ENCODE results near the gene ANKS3. TPM values are rescaled to one million over a fixed set of nuclear protein-coding genes. Genes with fewer than 3 reads are reported as not detected.

The ANKS3 gene
- total RNA-seq, 1 donor = 39.4 TPM

GRCh38 chr16:4733211-4733742 lies 794 bp downstream of the ANKS3 start:
- H3K79me2 ChIP-seq (ENCODE audit: insufficient read depth, low read length) = peaks cover 35% of the 10 kb centered on the region
- TF ChIP-seq CTCF (IDR thresholded peaks at IDR 0.05; ENCODE audit: extremely low read depth, low read depth, low read length) = no peak
- H3K27ac ChIP-seq (ENCODE audit: low read depth, low read length) = peak overlapping the region; percentile 24
- peaks cover 27% of the 10 kb centered on the region for H3K36me3 ChIP-seq (ENCODE audit: insufficient read depth, low read length)
- no peak for DNase-seq (ENCODE audit: insufficient read length, low spot score, missing footprints)
- peak overlapping the region; percentile 89 for H2AFZ ChIP-seq (ENCODE audit: low read length)
- peak overlapping the region; percentile 99 for H3K4me3 ChIP-seq (ENCODE audit: insufficient read depth, low read length)
- H3K9me3 ChIP-seq (ENCODE audit: low read depth, low read length) = no peaks in the 10 kb centered on the region
- no peaks in the 10 kb centered on the region for H4K20me1 ChIP-seq (ENCODE audit: insufficient read depth, low read length)
- peak overlapping the region; percentile 94 for H3K4me2 ChIP-seq (ENCODE audit: insufficient read depth, low read length)
- H3K4me1 ChIP-seq (ENCODE audit: insufficient read depth, low read length) = peaks cover 6% of the 10 kb centered on the region
- H3K27me3 ChIP-seq (ENCODE audit: insufficient read depth, low read length) = no peaks in the 10 kb centered on the region

- DNase-seq (ENCODE audit: insufficient read length, low spot score, missing footprints) = peak; percentile 4
- Histone ChIP-seq H3K9me3 (ENCODE audit: low read depth, low read length) (no peaks in the 10 kb centered on the region), H3K4me3 (ENCODE audit: insufficient read depth, low read length) (no peak overlapping the region), H3K27me3 (ENCODE audit: insufficient read depth, low read length) (no peaks in the 10 kb centered on the region), H2AFZ (ENCODE audit: low read length) (no peak overlapping the region), H3K79me2 (ENCODE audit: insufficient read depth, low read length) (peaks cover 35% of the 10 kb centered on the region), H3K36me3 (ENCODE audit: insufficient read depth, low read length) (peaks cover 32% of the 10 kb centered on the region), H4K20me1 (ENCODE audit: insufficient read depth, low read length) (no peaks in the 10 kb centered on the region), H3K27ac (ENCODE audit: low read depth, low read length) (no peak overlapping the region), H3K4me1 (ENCODE audit: insufficient read depth, low read length) (peaks cover under 1% of the 10 kb centered on the region), H3K4me2 (ENCODE audit: insufficient read depth, low read length) (no peak overlapping the region)
- no peak for TF ChIP-seq CTCF (IDR thresholded peaks at IDR 0.05; ENCODE audit: extremely low read depth, low read depth, low read length)
These were observed 4.2 kb downstream of the ANKS3 start for GRCh38 chr16:4729876-4730275.

GRCh38 chr16:4728676-4729075 lies 5.4 kb downstream of the ANKS3 start:
- no peak for TF ChIP-seq CTCF (IDR thresholded peaks at IDR 0.05; ENCODE audit: extremely low read depth, low read depth, low read length)
- no peak overlapping the region for H3K4me3 ChIP-seq (ENCODE audit: insufficient read depth, low read length)
- no peak overlapping the region for H3K4me2 ChIP-seq (ENCODE audit: insufficient read depth, low read length)
- no peaks in the 10 kb centered on the region for H3K27me3 ChIP-seq (ENCODE audit: insufficient read depth, low read length)
- no peaks in the 10 kb centered on the region for H3K9me3 ChIP-seq (ENCODE audit: low read depth, low read length)
- H3K79me2 ChIP-seq (ENCODE audit: insufficient read depth, low read length) = peaks cover 31% of the 10 kb centered on the region
- H3K27ac ChIP-seq (ENCODE audit: low read depth, low read length) = no peak overlapping the region
- no peak overlapping the region for H2AFZ ChIP-seq (ENCODE audit: low read length)
- peaks cover 42% of the 10 kb centered on the region for H3K36me3 ChIP-seq (ENCODE audit: insufficient read depth, low read length)
- peak; percentile 36 for DNase-seq (ENCODE audit: insufficient read length, low spot score, missing footprints)
- no peaks in the 10 kb centered on the region for H3K4me1 ChIP-seq (ENCODE audit: insufficient read depth, low read length)
- no peaks in the 10 kb centered on the region for H4K20me1 ChIP-seq (ENCODE audit: insufficient read depth, low read length)

GRCh38 chr16:4726616-4727015 lies 7.5 kb downstream of the ANKS3 start:
- no peaks in the 10 kb centered on the region for H4K20me1 ChIP-seq (ENCODE audit: insufficient read depth, low read length)
- H3K27me3 ChIP-seq (ENCODE audit: insufficient read depth, low read length) = no peaks in the 10 kb centered on the region
- DNase-seq (ENCODE audit: insufficient read length, low spot score, missing footprints) = peak; percentile 37
- no peaks in the 10 kb centered on the region for H3K9me3 ChIP-seq (ENCODE audit: low read depth, low read length)
- no peak overlapping the region for H2AFZ ChIP-seq (ENCODE audit: low read length)
- H3K4me1 ChIP-seq (ENCODE audit: insufficient read depth, low read length) = no peaks in the 10 kb centered on the region
- no peak overlapping the region for H3K27ac ChIP-seq (ENCODE audit: low read depth, low read length)
- no peak overlapping the region for H3K4me3 ChIP-seq (ENCODE audit: insufficient read depth, low read length)
- H3K36me3 ChIP-seq (ENCODE audit: insufficient read depth, low read length) = peaks cover 47% of the 10 kb centered on the region
- no peak for TF ChIP-seq CTCF (IDR thresholded peaks at IDR 0.05; ENCODE audit: extremely low read depth, low read depth, low read length)
- peaks cover 12% of the 10 kb centered on the region for H3K79me2 ChIP-seq (ENCODE audit: insufficient read depth, low read length)
- H3K4me2 ChIP-seq (ENCODE audit: insufficient read depth, low read length) = no peak overlapping the region
